CD4-positive, alpha-beta T cell treated with Interleukin-17A for 1 hour (primary cell): Measurements from ENCODE around the gene MOB3A.
"Not testable (repeated sequence)": the region's sequence is repeated elsewhere in the genome, so short reads cannot be mapped to it uniquely, and the experiment has no call there.

ENCODE experiments used
- DNase-seq: peaks from one replicate; pipeline ENCODE4 v3.0.0-alpha.2; 2020

Gene MOB3A

DNA sequence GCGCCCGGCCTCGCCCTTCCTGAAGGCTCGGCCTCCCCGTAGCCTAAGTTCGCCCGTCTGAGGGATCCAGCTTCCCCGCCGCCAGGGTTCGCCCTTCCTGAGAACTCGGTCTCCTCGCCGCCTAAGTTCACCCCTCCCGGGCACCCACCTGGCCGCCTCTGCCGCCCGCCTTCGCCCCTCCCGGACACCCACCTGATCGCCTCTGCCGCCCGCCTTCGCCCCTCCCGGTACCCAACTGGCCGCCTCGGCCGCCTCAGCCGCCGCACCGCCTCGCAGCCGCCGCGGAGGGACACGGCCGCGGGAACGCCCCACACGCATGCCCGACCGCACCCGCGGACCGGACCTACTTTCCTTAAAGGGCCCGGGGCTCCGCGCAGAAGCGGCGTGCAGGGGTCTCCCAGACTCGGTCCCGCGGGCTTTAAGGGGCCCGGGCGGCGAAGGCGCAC lies at the start of gene MOB3A:
Gene MOB3A (minus strand): TSS at position 293 of the 446 bp plus-strand sequence. CDS start 17,766 bp downstream, outside the sequence.
- DNase-seq = peak; percentile 90

DNA sequence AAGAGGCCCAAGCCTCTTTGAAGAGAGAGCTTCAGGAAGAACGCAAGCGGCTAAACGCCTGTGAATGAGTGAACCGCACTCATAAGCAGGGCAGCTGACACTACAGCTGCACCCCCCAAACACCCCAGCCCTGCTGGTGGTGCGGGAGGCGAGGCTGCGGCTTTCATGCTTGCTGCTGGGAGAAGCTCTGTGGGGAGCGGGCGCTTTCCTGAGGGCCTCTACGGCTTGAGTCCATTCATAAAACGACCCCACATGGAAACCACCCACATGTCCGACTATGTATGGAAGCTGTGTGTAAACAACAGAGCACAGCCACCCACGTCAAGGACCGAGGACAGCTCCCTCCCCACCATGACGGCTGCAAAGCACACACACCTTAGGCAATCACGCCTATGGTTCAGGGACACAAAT lies 49.7 kb upstream of the MOB3A start:
- DNase-seq = no peak

DNA sequence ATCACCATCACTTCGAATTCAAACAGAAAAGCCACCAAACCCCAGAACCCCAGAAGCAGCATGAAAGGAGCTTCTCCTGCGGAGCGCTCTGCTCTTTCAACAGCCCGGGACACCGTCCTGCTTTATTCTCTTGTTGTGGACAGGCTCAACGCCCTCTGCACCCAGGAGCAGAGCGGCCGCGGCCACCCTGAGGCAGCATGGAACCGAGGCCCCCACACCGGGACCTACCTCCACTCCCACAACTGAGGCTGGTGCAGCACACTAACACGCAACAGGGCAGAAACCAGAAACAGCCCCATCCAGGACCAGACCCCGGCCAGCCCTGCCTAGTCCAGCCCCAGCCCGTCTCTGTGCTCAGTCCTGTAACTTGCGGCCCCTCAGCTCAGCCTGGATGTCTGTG lies 48.1 kb upstream of the MOB3A start:
- no peak for DNase-seq

DNA sequence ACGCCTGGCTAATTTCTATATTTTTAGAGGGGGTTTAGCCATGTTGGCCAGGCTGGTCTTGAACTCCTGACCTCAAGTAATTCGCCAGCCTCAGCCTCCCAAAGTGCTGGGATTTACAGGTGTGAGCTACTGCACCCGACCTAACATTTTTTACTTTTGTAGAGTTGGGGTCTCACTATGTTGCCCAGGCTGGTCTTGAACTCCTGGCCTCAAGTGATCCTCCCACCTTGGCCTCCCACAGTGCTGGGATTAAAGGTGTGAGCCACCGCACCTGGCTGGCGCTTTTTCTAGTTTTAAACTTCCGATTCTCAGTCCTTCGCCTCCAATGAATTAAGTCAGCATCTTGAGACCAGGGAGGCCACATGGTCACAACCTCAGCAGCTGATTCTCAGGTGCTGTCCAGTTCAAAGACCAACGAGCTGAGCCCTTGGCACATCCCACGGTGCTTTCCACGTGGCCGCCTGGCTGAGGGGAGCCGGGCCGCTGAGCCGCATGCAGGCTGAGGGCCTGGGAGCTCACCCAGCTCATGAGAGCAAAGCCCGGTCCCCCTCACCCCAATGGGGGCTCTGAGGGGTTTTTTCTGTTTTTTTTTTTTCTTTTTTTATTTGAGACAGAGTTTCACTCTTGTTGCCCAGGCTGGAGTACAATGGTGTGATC lies 46.2 kb upstream of the MOB3A start:
- DNase-seq = no peak

DNA sequence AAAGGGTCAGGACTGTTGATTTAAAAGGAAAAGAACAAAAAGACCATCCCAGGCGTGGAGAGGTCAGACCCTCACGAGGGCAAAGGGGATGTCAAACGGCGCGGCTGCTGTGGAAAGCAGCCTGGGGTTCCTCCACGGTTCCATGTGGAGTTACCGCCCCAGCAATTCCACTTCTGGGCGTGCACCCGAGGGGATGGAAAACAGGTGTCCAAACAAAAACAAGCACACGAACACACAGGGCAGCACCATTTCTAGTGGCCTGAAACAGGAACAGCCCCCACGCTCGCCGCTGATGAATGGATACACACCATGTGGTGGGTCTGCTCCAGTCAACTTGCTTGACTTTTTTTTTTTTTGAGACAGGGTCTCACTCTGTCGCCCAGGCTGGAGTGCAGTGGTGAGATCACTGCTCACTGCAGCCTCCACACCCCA lies 44.0 kb upstream of the MOB3A start:
- no peak for DNase-seq

DNA sequence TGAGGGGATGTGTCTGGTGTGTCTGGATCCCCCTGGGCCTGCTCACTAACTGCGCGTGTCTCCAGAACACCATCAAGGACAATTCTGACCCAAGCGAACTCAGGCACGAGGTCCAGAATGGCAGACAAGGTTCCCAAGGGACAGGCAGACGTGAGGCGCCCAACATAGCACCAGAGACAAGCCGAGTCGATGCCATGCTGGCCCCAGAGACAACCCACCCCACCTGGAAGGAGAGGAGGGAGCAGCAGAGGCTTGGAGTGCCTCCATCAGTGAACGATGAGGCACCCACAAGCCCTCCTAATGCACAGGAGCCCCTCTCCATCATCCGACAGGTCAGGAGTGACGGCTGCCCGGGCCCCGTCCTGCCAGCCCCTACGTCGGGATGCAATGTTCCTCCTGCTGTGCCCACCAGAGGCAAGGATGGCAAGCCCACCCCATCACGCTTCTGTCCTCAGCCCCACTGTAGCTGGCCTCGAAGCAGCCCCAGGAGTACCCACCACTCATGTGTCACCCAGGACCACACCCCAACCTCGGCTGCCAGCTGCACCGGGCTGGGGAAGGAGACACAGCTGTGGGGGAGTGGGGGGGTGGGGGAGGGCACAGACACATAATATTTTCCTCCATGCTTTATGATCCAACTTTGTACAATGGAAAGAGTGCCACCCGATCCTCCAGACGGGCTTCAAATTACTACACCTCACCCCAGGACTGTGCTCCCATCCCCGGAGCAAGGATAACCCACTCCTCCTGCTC lies 43.4 kb upstream of the MOB3A start:
- DNase-seq = no peak

DNA sequence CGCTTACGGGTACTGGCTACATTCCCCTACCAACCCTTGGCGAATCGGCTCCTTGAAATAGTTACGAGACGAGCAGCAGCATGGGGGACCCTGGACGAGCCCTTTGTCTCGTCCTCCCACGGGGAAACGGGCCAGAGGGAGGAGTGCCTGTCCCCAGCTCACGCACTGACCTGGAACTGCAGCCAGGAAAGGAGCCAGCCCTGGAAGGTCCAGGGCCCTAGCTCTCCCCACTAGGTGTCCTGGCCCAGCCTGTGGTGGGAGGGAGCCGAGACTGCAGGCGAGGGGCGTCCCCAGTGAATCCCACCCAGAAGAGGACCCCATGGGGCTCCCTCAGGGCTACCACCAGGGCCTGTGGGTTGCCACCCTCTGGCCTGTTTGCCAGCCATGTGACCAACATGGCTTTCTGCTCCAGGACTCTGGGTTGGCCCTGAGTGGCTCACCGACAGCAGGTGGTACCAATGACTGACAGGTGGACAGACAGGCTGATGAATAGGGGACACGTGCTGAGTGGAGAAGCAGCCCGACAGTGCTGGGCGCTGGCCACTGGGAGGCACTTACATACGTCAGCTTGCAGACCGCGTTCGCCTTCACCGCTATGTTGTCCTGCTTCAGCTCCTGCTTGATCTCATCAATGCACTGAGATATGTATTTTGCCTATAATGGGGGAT lies 42.1 kb upstream of the MOB3A start:
- no peak for DNase-seq

DNA sequence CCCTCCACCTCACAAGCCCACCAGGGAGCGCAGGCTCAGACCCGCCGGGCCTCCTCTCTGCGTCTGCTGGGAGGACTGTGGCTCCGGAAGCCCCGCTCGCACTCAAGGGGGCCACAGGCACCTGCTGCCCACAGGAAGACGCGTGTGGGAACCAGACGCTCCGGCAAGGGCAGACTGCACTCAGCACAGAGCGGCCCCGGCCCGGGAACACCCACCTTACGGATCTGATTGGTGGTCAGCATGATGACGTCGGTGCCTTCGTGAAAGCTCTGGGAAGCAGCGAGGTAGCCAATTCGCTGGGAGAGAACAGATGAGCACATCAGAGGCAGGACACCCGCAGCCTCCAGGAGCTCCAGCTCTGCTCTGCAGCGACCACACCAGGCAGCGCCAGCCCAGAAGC lies 40.7 kb upstream of the MOB3A start:
- DNase-seq = no peak

DNA sequence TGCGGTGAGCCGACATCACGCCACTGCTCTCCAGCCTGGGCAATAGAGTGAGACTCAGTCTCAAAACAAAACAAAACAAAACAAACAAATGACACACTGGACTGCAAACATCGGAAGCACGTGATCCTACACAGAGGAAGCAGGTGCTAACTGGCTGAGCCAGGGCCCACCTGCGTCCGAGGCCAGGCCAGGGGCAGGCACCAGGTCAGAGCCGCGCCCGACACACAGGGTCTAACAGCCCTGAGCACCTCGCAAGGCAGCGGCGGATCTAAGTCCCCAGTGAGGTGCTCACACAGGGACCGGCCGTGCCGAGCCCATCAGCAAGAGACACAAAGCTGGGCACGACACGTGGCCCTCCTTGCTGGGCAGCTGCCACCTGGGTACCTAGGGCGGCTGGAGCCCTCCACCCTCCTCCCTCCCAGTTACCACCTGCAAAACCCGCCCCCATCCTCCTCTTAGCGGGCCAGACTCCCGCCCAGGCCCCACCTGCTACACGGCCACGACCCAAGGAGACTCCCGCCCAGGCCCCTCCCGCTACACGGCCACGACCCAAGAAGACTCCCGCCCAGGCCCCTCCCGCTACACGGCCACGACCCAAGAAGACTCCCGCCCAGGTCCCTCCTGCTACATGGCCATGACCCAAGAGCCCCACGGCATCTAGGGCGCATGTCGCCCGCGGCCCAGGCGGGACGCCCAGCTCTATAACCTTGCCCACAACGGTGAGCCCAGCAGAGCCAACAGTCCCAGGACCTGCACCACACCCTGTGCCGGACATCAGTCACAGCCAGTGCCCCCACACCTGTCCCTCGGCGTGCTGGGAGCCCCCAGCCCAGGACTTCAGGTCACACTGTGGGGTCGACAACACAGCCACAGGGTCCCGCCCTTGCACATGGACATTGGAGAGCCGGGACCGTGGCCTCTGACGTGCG lies 39.6 kb upstream of the MOB3A start:
- DNase-seq = no peak

DNA sequence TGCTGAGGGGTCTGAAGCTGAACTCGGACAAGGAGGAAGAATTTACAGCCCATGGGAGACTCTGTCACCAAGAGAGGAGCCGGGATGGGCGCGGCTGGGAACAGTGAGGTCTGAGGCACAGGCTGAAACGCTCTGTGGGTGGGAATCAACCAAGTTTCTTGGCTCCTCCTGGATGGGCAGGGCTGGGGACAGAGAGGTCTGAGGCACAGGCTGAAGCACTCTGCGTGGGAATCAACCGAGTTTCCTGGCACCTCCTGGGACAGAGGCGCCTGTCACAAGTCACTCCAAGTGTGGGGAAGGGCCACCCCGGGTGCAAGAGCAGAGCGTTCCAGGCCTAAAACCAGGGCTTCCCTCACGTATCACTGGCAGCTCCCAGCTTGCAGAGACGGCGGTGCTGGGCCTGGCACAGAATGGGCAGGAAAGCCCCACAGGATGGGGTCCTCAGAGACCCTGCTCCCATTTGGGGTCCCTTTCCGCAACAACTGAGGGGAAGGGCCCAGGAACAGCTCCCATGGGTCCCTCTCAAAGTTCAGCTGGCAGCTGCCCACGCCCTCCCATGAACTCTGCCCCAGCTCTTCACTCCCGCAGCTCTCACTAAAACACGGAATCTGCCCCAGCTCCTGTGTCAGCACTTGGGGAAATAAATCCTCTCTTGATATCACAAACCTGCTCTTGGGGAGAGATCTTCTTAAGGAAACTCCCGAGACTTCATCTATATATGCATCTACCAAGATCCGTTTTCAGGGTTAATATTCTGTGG lies 36.8 kb upstream of the MOB3A start:
- no peak for DNase-seq

DNA sequence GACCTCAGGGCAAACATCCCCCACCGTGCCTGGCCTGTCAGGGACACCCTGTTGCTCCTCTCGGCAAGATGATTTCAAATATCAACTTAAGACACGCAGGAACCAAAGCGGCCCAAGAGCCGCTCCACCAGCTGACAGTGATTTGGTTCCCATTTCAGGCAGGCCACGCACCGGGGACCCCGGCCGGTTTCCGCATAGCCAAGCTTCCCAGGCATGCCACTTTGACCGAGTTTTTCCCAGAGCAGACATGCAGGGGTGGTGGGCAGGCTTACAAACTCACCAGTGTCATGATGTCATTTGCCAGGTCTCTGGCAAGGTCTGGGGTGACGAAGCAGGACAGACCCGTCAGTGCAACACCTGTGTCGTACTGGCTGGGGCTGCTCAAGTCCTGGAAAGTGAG lies 36.1 kb upstream of the MOB3A start:
- DNase-seq = no peak

DNA sequence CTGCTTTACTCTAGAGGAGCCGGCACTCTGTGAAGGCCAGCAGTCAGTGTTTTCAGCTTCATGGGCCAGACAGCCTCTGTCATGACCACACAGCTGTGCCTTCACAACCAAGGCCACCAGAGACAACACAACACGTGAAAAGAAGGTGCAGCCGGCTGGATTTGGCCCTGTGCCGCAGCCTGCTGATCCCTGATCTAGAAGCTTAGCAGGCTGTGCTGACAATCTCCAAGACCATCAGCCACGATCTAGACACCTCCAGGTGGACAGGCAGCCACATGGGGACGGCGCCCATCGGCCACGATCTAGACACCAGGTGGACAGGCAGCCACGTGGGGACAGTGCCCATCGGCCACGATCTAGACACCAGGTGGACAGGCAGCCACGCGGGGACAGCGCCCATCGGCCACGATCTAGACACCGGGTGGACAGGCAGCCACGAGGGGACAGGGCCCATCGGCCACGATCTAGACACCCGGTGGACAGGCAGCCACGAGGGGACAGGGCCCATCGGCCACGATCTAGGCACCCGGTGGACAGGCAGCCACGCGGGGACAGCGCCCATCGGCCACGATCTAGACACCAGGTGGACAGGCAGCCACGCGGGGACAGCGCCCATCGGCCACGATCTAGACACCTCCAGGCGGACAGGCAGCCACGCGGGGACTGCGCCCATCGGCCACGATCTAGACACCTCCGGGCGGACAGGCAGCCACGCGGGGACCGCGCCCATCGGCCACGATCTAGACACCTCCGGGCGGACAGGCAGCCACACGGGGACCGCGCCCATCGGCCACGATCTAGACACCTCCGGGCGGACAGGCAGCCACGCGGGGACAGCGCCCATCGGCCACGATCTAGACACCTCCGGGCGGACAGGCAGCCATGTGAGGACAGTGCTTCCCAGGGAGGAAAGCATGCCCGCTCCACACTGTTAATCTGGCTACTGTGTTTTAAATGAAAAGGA lies 35.2 kb upstream of the MOB3A start:
- not testable (repeated sequence) for DNase-seq

DNA sequence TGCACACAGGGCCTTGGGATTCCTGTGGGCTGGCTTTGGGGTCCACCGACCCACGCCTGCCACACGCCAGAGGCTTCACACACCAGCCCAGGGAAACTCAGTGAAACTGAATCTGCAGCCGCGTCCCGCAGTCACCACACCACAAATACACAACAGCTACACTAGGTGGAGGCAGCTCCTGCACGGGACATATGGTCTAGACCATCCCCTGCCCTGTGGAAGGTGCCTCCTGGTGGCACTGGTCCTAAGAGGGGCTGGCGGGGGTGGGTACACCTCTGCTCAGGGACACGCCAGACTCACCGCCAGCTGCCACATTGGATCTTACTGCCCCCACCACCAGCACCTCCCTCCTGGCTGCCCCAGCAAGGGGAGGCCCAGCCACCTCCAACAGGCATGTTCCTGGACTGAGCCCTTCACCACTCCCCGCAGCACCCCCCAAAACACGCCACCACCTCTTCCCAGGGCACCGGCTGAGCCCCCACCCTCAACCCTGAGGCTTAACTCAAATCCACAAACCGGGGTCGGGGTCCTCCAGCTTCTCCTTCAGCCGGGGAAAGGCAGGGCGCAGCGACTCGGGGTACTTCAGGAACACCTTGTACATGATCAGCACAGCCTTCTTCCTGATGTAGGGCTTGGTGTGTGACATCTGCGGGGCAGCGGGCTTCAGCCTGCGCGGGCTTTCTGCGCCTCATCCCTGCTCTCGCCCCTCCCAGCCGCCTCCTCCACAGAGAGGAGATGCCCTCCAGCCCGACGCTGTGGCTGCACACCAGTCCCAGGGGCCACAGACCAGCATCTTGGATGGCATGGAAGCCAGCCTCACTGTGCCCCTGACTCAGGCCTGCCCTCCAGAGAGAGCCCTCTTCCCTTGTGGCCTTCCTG lies 34.0 kb upstream of the MOB3A start:
- no peak for DNase-seq

DNA sequence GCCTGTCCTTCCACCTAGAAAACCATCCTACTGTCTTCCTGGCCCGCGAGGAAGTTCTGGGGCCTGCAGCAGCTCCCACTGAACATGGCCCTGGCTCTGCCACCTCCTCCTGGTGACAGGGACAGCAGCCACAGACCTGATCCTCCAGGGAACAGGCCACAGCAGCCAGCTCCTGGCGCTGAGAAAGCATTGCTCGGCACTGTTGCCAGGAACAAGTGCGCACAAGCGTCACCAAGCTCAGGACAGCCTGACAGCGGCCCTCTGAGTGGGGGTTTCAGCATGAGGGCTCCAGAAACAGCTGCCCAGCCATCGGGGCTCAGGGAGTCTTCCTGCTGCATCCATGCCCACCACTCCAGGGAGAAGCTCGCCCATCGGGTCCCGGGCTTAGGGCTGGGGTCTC lies 33.4 kb upstream of the MOB3A start:
- no peak for DNase-seq

DNA sequence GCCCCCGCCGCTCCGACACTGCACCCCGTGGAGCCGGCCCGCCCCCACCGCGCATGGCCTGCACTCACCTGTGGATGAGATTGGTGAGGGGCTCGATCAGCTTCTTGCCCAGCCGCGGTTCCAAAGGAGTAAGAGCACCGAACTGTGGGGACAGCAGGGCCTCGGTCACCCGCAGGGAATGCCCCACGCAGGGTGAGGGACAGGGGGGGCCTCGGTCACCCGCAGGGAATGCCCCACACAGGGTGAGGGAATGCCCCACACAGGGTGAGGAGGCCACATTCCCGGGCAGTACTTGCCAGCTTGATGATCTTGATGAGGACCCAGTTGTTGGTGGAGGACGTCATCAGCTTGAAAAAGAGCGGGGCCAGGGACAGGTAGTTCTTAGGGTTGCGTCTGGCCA lies 32.9 kb upstream of the MOB3A start:
- no peak for DNase-seq

DNA sequence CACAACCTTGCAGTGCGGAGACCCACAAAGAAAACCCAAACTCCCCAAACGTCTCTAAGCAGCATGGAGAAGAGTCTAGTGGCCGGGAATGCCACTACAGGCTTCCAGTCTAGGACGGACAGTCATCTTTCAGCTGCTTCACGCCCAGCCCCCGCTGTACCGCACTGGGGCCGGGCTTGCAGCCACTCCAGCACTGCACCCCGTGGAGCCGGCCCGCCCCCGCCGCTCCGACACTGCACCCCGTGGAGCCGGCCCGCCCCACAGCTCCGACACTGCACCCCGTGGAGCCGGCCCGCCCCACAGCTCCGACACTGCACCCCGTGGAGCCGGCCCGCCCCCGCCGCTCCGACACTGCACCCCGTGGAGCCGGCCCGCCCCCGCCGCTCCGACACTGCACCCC lies 32.1 kb upstream of the MOB3A start:
- not testable (repeated sequence) for DNase-seq

DNA sequence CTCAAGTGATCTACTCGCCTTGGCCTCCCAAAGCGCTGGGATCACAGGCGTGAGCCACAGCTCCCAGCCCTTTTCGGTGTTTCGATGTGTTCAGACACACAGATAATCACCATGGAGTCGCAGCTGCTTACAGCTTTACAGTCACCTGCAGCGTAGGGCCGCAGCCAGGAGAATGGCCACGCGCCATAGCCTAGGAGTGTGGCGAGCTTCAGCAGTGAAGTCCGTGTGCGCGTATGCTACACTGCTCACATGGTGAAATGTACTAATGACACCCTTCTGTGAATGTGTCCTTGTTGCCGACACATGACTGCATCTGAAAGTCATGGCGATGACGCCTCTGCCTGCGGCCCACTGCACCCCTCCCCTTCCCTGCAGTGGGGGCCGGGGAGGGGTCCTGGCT lies 31.6 kb upstream of the MOB3A start:
- DNase-seq = no peak

DNA sequence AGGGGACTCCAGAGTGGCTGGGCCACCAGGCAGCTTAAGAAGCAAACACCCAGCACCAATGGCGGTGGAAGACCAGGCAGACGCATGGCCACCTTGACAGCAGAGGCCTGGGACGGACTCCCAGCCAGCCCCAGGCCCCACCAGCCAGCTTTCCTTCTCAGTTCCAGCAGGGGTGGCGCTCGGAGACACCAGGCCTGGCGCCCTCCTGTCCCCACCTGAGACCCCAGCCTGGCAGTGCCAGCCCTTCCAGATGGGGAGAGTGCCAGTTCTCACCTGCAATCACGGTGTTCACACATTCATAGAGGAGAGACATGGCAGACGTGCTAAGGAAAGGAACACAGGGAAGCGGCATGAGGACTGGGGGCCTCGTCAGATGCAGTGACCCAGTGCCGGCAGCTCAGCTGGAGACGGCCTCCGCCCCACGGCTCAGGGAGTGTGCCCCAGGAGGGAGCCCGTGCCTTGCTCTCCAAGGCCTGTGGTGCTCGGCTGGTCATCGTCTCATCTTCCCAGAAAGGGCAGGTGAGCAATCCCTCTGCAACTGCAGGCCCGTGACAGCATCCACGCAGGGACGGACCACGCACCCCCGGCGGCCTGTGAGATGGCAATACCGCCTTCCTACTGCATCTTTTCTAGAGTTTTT lies 30.9 kb upstream of the MOB3A start:
- DNase-seq = no peak

DNA sequence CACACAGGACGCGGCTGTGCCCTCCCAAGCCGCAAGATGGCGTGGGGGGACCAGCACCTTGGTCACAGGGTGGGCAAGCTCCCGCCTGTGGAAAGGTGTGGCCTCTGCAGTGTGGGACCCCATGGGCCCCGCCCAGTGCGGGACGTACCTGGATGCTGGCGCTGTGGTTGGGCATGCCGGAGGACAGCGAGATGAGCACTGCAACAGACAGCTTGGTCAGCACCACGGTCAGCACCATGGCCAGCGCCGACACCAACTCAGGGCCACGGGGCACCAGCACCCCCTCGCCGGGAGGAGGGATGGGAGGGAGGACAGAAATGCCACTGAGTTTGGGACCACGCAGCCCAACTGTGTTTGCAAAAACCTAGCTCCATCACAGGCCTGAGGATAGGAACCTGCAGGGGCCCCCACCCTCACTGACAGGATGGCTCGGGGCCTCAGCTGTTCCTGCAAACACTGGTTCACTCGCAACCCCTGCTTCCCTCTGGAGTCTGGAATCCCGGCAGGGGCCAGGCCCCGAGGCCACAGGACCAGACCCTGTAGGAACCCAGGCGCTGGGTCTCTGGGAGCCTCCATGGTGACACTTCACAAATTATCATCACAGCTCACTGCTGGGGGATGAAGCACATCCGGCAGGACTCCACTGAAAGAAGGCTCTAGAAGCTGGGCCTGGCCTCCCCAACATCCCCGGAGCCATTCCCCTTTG lies 27.7 kb upstream of the MOB3A start:
- no peak for DNase-seq
